IMR-90 (cell line): ENCODE results near the gene TOP3B. TPM values are rescaled to one million over a fixed set of nuclear protein-coding genes. Genes with fewer than 3 reads are reported as not detected.

Experiments used
- ATAC-seq: fragments of 200-7000 bp; cut with Tn5 transposase; 2 replicates; pipeline ENCODE4 v1.9.1; 2020; ENCODE audit warnings: low read depth, mild to moderate bottlenecking, moderate library complexity
- BruUV-seq: library from RNA; stranded (reverse); fragments of 400-500 nt; replicated peaks from 2 replicates; lab custom pipeline; 2021; lab: Mats Ljungman, UMichigan
- CTCF ChIA-PET: fragments of 300-600 bp; formaldehyde crosslinking; extraction: SDS; loops from one replicate; lab custom pipeline; 2021; ENCODE audit warnings: antibody characterized with exemption; lab: Yijun Ruan, JAX
- POLR2A ChIA-PET: fragments of 300-600 bp; sonication (Branson Sonifier 250); formaldehyde crosslinking; loops from one replicate; lab custom pipeline; 2022; ENCODE audit warnings: antibody characterized with exemption; ENCODE audit not compliant: unreplicated experiment; lab: Charles Lee
- DNase-seq: peaks from one replicate; pipeline ENCODE4 v3.0.0; 2013
- H2AFZ ChIP-seq: replicated peaks from 2 replicates; pipeline ENCODE3; 2013; ENCODE audit warnings: low read length, mild to moderate bottlenecking; ENCODE audit not compliant: poor library complexity
- H2AK5ac ChIP-seq: 2 replicates; pipeline ENCODE4 v1.6.1; 2013; ENCODE audit warnings: low read depth, low read length, inconsistent platforms
- H2AK9ac ChIP-seq: replicated peaks from 2 replicates; pipeline ENCODE3; 2013; ENCODE audit warnings: mild to moderate bottlenecking, low read depth, low read length, moderate library complexity; ENCODE audit not compliant: poor library complexity
- H2BK120ac ChIP-seq: 2 replicates; pipeline ENCODE4 v1.6.1; 2013; ENCODE audit warnings: low read depth, low read length, inconsistent platforms
- H2BK15ac ChIP-seq: 3 replicates; pipeline ENCODE4 v1.6.1; 2013; ENCODE audit warnings: low read depth, low read length, inconsistent platforms
- H2BK20ac ChIP-seq: 2 replicates; pipeline ENCODE4 v1.6.1; 2013; ENCODE audit warnings: low read depth, mild to moderate bottlenecking, inconsistent platforms, low read length, moderate library complexity
- H2BK5ac ChIP-seq: 2 replicates; pipeline ENCODE4 v1.6.1; 2013; ENCODE audit warnings: mild to moderate bottlenecking, low read depth, low read length, inconsistent platforms; ENCODE audit not compliant: poor library complexity, severe bottlenecking
- H3K14ac ChIP-seq: replicated peaks from 2 replicates; pipeline ENCODE4 v1.6.1; 2013; ENCODE audit warnings: low read depth, low read length, inconsistent platforms
- H3K18ac ChIP-seq: 2 replicates; pipeline ENCODE4 v1.6.1; 2013; ENCODE audit warnings: low read depth, low read length, control low read depth
- H3K23ac ChIP-seq: 2 replicates; pipeline ENCODE4 v1.6.1; 2013; ENCODE audit warnings: low read depth, low read length, inconsistent platforms
- H3K27ac ChIP-seq: 2 replicates; pipeline ENCODE4 v1.5.1; 2013; ENCODE audit warnings: mild to moderate bottlenecking, control low read depth, low read length; ENCODE audit not compliant: insufficient read depth
- H3K27me3 ChIP-seq: 2 replicates; pipeline ENCODE4 v1.6.1; 2013; ENCODE audit warnings: low read length; ENCODE audit not compliant: control insufficient read depth, insufficient read depth
- H3K36me3 ChIP-seq: 2 replicates; pipeline ENCODE4 v1.6.1; 2013; ENCODE audit warnings: low read length, mixed read lengths; ENCODE audit not compliant: control insufficient read depth, insufficient read depth
- H3K4ac ChIP-seq: 2 replicates; pipeline ENCODE4 v1.6.1; 2013; ENCODE audit warnings: low read depth, low read length, inconsistent platforms
- H3K4me1 ChIP-seq: 2 replicates; pipeline ENCODE4 v1.6.1; 2013; ENCODE audit warnings: low read length, mixed read lengths; ENCODE audit not compliant: control insufficient read depth, insufficient read depth
- H3K4me2 ChIP-seq: 2 replicates; pipeline ENCODE4 v1.6.1; 2013; ENCODE audit warnings: low read depth, mild to moderate bottlenecking, control low read depth, low read length, moderate library complexity
- H3K4me3 ChIP-seq: 2 replicates; pipeline ENCODE4 v1.5.1; 2013; ENCODE audit warnings: low read depth, mild to moderate bottlenecking, control low read depth, low read length, moderate library complexity; ENCODE audit not compliant: insufficient read depth
- H3K56ac ChIP-seq: 2 replicates; pipeline ENCODE4 v1.6.1; 2013; ENCODE audit warnings: low read length, inconsistent platforms; ENCODE audit not compliant: insufficient read depth; ENCODE audit errors: extremely low read depth
- H3K79me1 ChIP-seq, 2 experiments: 2 replicates each; pipeline ENCODE4 v1.6.1; 2013; ENCODE audit warnings: low read length in 2 of 2, inconsistent platforms in 1 of 2, low read depth in 1 of 2
- H3K9ac ChIP-seq: 2 replicates; pipeline ENCODE4 v1.6.1; 2013; ENCODE audit warnings: low read depth, low read length, control low read depth
- H3K9me1 ChIP-seq: 2 replicates; pipeline ENCODE4 v1.6.1; 2013; ENCODE audit warnings: low read length, inconsistent platforms; ENCODE audit not compliant: insufficient read depth
- H3K9me3 ChIP-seq: 2 replicates; pipeline ENCODE4 v1.6.1; 2013; ENCODE audit warnings: low read length; ENCODE audit not compliant: control insufficient read depth, insufficient read depth
- H4K20me1 ChIP-seq: 2 replicates; pipeline ENCODE4 v1.6.1; 2013; ENCODE audit warnings: low read length, inconsistent platforms; ENCODE audit not compliant: insufficient read depth
- H4K5ac ChIP-seq: 2 replicates; pipeline ENCODE4 v1.6.1; 2013; ENCODE audit warnings: mild to moderate bottlenecking, low read depth, low read length, control low read depth
- H4K8ac ChIP-seq, 2 experiments: 2 replicates each; pipeline ENCODE4 v1.6.1; 2013; ENCODE audit warnings: low read depth in 2 of 2, low read length in 2 of 2, control low read depth in 1 of 2, inconsistent platforms in 1 of 2
- H4K91ac ChIP-seq: 2 replicates; pipeline ENCODE4 v1.6.1; 2013; ENCODE audit warnings: low read depth, low read length, inconsistent platforms; ENCODE audit not compliant: insufficient read depth
- BHLHE40 ChIP-seq: fragments of 150-350 bp; IDR thresholded peaks from 2 replicates; pipeline ENCODE4 v1.6.1; 2016; ENCODE audit warnings: mild to moderate bottlenecking, low read depth, low read length
- CEBPB ChIP-seq: IDR thresholded peaks from 2 replicates; pipeline ENCODE4 v1.6.1; 2012; ENCODE audit warnings: low read depth, low read length, improper control_type of control experiment
- CHD1 ChIP-seq: IDR thresholded peaks from 2 replicates; pipeline ENCODE4 v1.6.1; 2012; ENCODE audit warnings: low read depth, low read length, improper control_type of control experiment
- CTCF ChIP-seq: conservative IDR thresholded peaks from 2 replicates; pipeline ENCODE4 v1.5.1; 2012; ENCODE audit warnings: mild to moderate bottlenecking, low read depth, low read length, improper control_type of control experiment
- FOS ChIP-seq: fragments of 150-350 bp; IDR thresholded peaks from 2 replicates; pipeline ENCODE4 v1.6.1; 2016; ENCODE audit warnings: low read depth, low read length
- MAFK ChIP-seq: IDR thresholded peaks from 2 replicates; pipeline ENCODE4 v1.6.1; 2012; ENCODE audit warnings: low read depth, low read length, improper control_type of control experiment
- MAZ ChIP-seq: IDR thresholded peaks from 2 replicates; pipeline ENCODE4 v1.6.1; 2012; ENCODE audit warnings: low read depth, mild to moderate bottlenecking, low read length, improper control_type of control experiment, moderate library complexity, borderline replicate concordance
- MXI1 ChIP-seq: IDR thresholded peaks from 2 replicates; pipeline ENCODE4 v1.6.1; 2012; ENCODE audit warnings: low read depth, mild to moderate bottlenecking, low read length, moderate library complexity, borderline replicate concordance
- NFE2L2 ChIP-seq: fragments of 150-350 bp; IDR thresholded peaks from 2 replicates; pipeline ENCODE4 v1.6.1; 2016; ENCODE audit warnings: low read depth, mild to moderate bottlenecking, low read length
- POLR2A ChIP-seq: IDR thresholded peaks from 2 replicates; pipeline ENCODE4 v1.6.1; 2012; ENCODE audit warnings: mild to moderate bottlenecking, low read depth, low read length
- RCOR1 ChIP-seq: IDR thresholded peaks from 2 replicates; pipeline ENCODE4 v1.6.1; 2012; ENCODE audit warnings: mild to moderate bottlenecking, low read length, improper control_type of control experiment; ENCODE audit not compliant: insufficient replicate concordance
- RFX5 ChIP-seq: IDR thresholded peaks from 2 replicates; pipeline ENCODE4 v1.8.0; 2012; ENCODE audit warnings: low read depth, mild to moderate bottlenecking, low read length, moderate library complexity
- SMC3 ChIP-seq: fragments of 150-350 bp; IDR thresholded peaks from 2 replicates; pipeline ENCODE4 v1.6.1; 2016; ENCODE audit warnings: low read depth, mild to moderate bottlenecking, antibody characterized with exemption, low read length, moderate library complexity
- WGBS, 2 experiments: methylation state at CpG; one replicate each; pipeline versions ENCODE4 v1.1.5 to v1.1.7; 2013; ENCODE audit warnings: missing lambda C conversion rate in 2 of 2; ENCODE audit not compliant: insufficient read length in 1 of 2; ENCODE audit errors: extremely low coverage in 2 of 2; 5-methylcytosine and 5-hydroxymethylcytosine counted together
- dilution Hi-C: fragments of 300-500 bp; cut with HindIII; formaldehyde crosslinking; loops from one replicate; pipeline ENCODE4 v1.14.3; 2018; ENCODE audit warnings: low sequenced_read_pairs; ENCODE audit not compliant: unreplicated experiment
- in situ Hi-C: fragments of 300-500 bp; cut with MboI; formaldehyde crosslinking; loops from 3 replicates; pipeline ENCODE4 v1.14.3; 2019; ENCODE audit warnings: low sequenced_read_pairs, inconsistent platforms, mixed read lengths
- intact Hi-C: fragments of 100-400 bp; cut with micrococcal nuclease; formaldehyde crosslinking; loops from 2 replicates; pipeline ENCODE4 v1.10.0; 2022
- polyA plus RNA-seq, 3 experiments: library from polyadenylated mRNA; depleted of rRNA; stranded (reverse); fragments of >200 nt; gene quantifications; 2 replicates each; pipeline ENCODE4 v1.2.3, GENCODE V29; 2012; ENCODE audit warnings: low replicate concordance in 1 of 3
- total RNA-seq: library from RNA; depleted of rRNA; stranded (reverse); fragments of >200 nt; gene quantifications from 2 replicates; pipeline ENCODE4 v1.2.3, GENCODE V29; 2012
- TF ChIP-seq, protein P1 (sequence below): fragments of 150-350 bp; IDR thresholded peaks from 2 replicates; pipeline ENCODE4 v1.6.1; 2017; ENCODE audit warnings: mild to moderate bottlenecking, antibody characterized with exemption, low read length, low read depth
- TF ChIP-seq, protein P2 (sequence below): fragments of 150-350 bp; IDR thresholded peaks from 2 replicates; pipeline ENCODE4 v1.6.1; 2016; ENCODE audit warnings: low read depth, mild to moderate bottlenecking, low read length, moderate library complexity, borderline replicate concordance

TOP3B gene
- total and polyA plus RNA-seq, 2 of the 4 experiments (the other 2 are of a cell fraction) = 23.0 to 23.5 TPM

DNA sequence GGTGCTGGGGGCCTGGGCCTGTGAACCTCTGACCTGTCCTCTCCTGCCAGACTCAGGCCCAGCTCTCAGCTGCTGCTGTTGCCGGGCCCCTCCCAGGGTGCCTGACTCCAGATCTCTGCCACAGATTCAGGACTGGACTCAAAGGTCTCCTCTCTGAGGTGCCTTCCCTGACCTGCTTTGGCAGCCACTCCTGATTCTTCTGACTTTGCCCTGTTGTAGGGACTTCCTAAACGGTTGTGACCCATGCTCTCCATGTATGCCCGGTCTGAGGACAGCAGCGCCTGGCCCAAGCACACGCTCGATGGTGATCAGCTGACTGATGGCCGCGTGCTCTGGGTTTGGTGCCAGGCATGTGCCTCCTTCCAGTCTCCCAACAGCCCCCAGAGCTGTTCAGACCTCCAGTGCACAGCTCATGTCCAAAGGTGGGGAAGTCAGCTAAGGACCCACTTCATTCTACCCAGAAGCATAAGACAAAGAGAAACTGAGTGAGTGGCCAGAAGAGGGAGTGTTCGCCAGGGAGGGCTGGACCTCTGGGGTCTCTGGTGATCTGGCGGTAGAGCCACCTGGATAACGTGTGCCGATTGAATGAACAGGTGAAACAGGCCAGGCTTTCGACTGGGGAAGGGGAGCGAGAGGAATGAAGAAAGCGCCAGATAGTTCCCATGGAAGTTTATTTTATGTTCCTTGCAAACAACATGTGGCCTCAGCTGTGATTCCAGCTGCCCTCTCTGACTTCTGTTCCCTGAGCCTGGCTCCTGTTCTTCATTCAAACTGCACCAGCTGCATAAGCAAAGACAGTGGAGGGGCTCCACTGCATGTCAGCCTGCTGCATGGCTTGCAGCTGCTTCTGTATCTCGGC lies 8.1 kb upstream of the TOP3B start:
- Histone ChIP-seq H3K56ac (no peak overlapping the region), H2AK9ac (no peak overlapping the region), H3K4me1 (no peaks in the 10 kb centered on the region), H4K20me1 (no peaks in the 10 kb centered on the region), H3K9ac (no peak overlapping the region), H2BK15ac (no peak overlapping the region), H3K9me3 (no peaks in the 10 kb centered on the region), H3K14ac (no peak overlapping the region), H3K23ac (no peak overlapping the region), H2AFZ (peak overlapping the region; percentile 48), H4K91ac (no peak overlapping the region), H3K27me3 (peaks cover 61% of the 10 kb centered on the region), H4K5ac (no peak overlapping the region), H3K4ac (no peak overlapping the region), H3K4me2 (no peak overlapping the region), H3K27ac (no peak overlapping the region), H2BK5ac (no peak overlapping the region), H2BK20ac (no peak overlapping the region), H4K8ac (no peak overlapping the region), H3K79me1 (no peaks in the 10 kb centered on the region), H3K36me3 (no peaks in the 10 kb centered on the region), H2BK120ac (no peak overlapping the region), H3K18ac (no peak overlapping the region), H3K4me3 (no peak overlapping the region), H2AK5ac (no peak overlapping the region), H3K9me1 (0 out of 2 replicates have a peak, but pooled peaks cover 2% of the 10 kb centered on the region)
- POLR2A ChIA-PET = no interaction called here
- dilution Hi-C loops (no loop called here), in situ Hi-C loops (no loop called here), intact Hi-C loops (no loop called here)
- DNase-seq (no peak), ATAC-seq (no peak)
- CTCF ChIA-PET = interaction anchor here (0.8 to 1.3 kb wide), 2 partner anchors 120 to 146 kb away, joined by 3 read pairs; no protein-coding TSS in a partner anchor
- WGBS, 2 experiments = 63% methylated on average over 13 of the region's 16 CpGs; no CpG with 5 or more reads in 1 of the 2 experiments
- BruUV-seq = no TSS peak
- no peak for TF ChIP-seq FOS
- TF ChIP-seq SMC3 = no peak
- TF ChIP-seq POLR2A = no peak
- TF ChIP-seq NFE2L2 = no peak
- TF ChIP-seq, protein P1, sequence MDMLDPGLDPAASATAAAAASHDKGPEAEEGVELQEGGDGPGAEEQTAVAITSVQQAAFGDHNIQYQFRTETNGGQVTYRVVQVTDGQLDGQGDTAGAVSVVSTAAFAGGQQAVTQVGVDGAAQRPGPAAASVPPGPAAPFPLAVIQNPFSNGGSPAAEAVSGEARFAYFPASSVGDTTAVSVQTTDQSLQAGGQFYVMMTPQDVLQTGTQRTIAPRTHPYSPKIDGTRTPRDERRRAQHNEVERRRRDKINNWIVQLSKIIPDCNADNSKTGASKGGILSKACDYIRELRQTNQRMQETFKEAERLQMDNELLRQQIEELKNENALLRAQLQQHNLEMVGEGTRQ = no peak
- TF ChIP-seq CHD1 = no peak
- TF ChIP-seq CTCF = no peak
- no peak for TF ChIP-seq MAZ
- TF ChIP-seq MAFK = no peak
- TF ChIP-seq RFX5 = no peak
- TF ChIP-seq MXI1 = no peak
- no peak for TF ChIP-seq RCOR1
- TF ChIP-seq, protein P2, sequence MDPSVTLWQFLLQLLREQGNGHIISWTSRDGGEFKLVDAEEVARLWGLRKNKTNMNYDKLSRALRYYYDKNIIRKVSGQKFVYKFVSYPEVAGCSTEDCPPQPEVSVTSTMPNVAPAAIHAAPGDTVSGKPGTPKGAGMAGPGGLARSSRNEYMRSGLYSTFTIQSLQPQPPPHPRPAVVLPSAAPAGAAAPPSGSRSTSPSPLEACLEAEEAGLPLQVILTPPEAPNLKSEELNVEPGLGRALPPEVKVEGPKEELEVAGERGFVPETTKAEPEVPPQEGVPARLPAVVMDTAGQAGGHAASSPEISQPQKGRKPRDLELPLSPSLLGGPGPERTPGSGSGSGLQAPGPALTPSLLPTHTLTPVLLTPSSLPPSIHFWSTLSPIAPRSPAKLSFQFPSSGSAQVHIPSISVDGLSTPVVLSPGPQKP = no peak
- no peak for TF ChIP-seq BHLHE40
- no peak for TF ChIP-seq CEBPB
